ENCODE data around the gene SHROOM2.

Gene SHROOM2

GRCh38 chrX:9890681-9891091 is 104.5 kb downstream of the SHROOM2 start:
- no peak for DNase-seq (ENCODE audit: low read depth in 4 of 4, low spot score in 1 of 4)

DNA sequence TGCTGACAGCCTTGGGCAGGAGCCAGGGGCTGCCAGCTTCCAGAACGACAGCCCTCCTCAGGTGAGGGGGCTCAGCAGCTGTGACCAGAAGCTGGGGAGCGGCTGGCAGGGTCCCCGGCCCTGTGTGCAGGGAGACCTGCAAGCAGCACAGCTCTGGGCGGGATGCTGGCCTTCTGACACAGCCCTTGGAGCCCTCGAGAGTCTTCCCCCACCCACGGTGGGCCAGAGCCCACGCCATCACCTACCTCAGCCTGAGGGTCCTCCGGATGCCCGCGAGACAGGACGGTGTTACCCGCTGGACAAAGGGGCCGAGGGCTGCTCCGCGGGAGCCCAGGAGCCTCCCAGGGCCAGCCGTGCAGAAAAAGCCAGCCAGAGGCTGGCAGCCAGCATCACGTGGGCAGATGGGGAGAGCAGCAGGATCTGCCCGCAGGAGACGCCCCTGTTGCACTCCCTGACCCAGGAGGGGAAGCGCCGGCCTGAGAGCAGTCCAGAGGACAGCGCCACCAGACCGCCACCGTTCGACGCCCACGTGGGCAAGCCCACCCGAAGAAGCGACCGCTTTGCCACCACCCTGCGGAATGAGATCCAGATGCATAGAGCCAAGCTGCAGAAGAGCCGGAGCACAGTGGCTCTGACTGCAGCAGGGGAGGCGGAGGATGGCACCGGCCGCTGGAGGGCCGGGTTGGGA is 109.1 kb downstream of the SHROOM2 start:
- no peak for DNase-seq (ENCODE audit: low read depth in 4 of 4, low spot score in 1 of 4)

DNA sequence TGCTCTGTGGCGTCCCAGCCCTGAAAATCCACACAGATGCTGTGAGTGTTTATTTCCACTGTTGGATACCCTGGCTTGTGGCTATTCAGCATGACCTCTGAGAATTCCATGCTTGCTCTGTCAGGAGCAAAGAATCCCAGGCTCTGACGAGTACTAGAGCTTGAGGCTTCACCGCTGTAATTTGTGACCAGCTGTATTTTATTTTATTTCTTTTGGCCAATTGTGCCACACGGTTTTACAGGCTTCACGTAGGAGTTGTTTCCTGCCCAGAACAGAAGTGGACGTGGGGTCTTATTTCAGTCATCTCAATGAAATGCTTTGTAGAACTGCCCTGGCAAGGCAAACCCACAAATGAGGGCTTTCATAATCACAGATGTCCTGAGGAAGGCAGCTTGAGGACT is 111.5 kb downstream of the SHROOM2 start:
- no peak for DNase-seq (ENCODE audit: low read depth in 4 of 4, low spot score in 1 of 4)

- no peak for DNase-seq (ENCODE audit: low read depth in 4 of 4, low spot score in 1 of 4)
Measured at GRCh38 chrX:9899640-9900111, 113.4 kb downstream of the SHROOM2 start.

GRCh38 chrX:9902656-9903055 is 116.4 kb downstream of the SHROOM2 start:
- no peak for DNase-seq (ENCODE audit: low read depth in 4 of 4, low spot score in 1 of 4)

DNA sequence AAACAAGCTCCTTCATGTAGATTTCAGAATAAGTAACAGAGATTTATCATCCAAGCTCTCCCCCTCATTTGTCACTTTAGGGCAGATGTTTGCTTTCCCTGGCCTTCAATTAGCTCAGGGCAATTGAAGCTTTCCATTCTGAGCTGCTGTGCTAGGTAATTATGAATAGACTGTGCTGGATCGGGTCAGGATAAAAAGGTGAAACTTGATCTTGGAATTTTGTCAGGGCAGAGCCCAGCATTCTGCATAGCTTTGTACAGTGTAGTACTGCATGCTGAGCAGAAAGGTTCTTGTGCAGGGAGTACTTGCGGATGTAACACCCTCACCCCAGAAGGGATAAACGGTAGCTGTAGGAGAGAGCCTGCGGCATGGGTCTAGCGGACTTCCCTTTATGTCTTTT is 116.9 kb downstream of the SHROOM2 start:
- DNase-seq (ENCODE audit: low read depth in 4 of 4, low spot score in 1 of 4), result no peak

- DNase-seq (ENCODE audit: low read depth in 4 of 4, low spot score in 1 of 4), result no peak
Measured at GRCh38 chrX:9905288-9905687, 119.1 kb downstream of the SHROOM2 start.

DNA sequence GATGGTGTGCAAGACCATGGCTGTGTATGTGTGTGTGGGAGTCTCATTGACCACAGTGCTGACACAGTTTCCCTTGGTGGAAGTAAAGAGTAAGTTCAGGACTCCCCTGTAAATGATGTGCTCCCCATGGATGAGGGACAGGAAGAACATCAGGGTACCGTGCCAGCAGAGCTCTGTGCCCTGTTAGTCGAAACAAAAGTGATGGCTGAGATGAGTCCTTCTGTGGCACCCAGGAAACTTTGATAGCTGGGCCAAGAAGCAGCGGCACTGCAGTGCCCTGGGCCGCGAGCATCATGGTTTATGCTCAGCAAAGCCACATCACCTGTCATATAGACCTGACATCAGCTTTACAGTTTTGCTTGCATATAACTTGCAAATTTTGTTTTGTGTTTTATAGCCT is 119.5 kb downstream of the SHROOM2 start:
- no peak for DNase-seq (ENCODE audit: low read depth in 4 of 4, low spot score in 1 of 4)

- DNase-seq (ENCODE audit: low read depth in 4 of 4, low spot score in 1 of 4), result no peak
Measured at GRCh38 chrX:9906919-9907318, 120.7 kb downstream of the SHROOM2 start.

DNA sequence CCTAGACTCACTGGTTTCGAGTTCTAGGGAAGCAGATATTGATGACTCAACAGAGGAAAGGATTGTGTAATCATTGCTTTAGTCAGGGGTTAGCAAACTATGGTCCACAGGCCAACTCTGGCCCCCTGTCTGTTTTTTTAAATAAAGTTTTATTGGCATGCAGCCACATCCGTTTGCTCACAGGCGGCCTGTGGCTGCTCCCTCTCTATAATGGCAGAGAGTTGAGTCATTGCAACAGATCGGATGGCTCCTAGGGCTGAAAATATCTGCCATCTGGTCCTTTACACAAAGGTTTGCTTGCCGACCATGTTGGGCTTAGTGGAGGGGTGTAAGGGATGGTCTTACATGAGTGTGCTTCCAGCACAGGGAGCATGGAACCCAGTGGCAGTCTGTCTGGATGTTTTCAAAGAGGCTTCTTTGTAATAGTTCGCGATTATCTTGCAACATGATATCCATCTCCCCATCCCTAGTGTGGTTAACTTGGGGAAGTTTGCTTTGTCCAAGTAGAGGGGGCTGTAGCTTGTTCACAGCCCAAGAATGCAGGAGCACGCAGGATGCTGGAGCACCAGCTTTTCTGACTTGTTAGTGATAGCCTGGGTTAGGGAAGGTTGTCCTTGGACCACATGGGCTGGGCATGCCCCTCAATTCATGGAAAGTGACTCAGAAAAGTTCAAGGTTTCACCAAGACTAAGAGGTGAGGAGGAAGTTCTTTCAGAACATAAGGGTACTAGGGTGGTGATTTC is 121.6 kb downstream of the SHROOM2 start:
- DNase-seq (ENCODE audit: low read depth in 4 of 4, low spot score in 1 of 4), result no peak

DNA sequence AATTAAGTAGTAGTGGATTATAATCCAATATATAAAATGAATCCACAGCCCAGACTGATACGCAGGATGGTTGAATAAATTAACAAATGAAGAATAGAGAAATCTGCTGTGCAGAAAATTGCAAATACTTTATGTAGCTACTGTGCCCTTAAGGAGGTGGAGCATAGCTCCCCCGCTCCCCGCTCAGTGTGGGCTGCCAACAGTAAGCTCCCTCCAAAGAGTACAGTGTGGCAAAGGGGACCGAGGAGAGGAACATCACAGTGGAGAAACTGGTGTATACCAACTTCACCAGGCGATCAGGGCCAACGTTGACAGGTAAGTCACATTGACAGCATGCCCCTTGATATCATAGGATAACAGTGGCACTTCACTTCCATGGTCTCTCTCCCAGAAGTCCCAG is 123.0 kb downstream of the SHROOM2 start:
- DNase-seq (ENCODE audit: low read depth in 4 of 4, low spot score in 1 of 4), result no peak

GRCh38 chrX:9911487-9911886 is 125.3 kb downstream of the SHROOM2 start:
- no peak for DNase-seq (ENCODE audit: low read depth in 4 of 4, low spot score in 1 of 4)

GRCh38 chrX:9912351-9913145 is 126.3 kb downstream of the SHROOM2 start:
- no peak for DNase-seq (ENCODE audit: low read depth in 4 of 4, low spot score in 1 of 4)

- DNase-seq (ENCODE audit: low read depth in 4 of 4, low spot score in 1 of 4), result no peak
Measured at GRCh38 chrX:9913146-9913433, 126.9 kb downstream of the SHROOM2 start.

- DNase-seq (ENCODE audit: low read depth in 4 of 4, low spot score in 1 of 4), result no peak
Measured at GRCh38 chrX:9917861-9918260, 131.6 kb downstream of the SHROOM2 start.

- DNase-seq (ENCODE audit: low read depth in 4 of 4, low spot score in 1 of 4), result no peak
Measured at GRCh38 chrX:9919632-9920172, 133.5 kb downstream of the SHROOM2 start.

- no peak for DNase-seq (ENCODE audit: low read depth in 4 of 4, low spot score in 1 of 4)
Measured at GRCh38 chrX:9921407-9921806, 135.2 kb downstream of the SHROOM2 start.

GRCh38 chrX:9923357-9923756 is 137.1 kb downstream of the SHROOM2 start:
- DNase-seq (ENCODE audit: low read depth in 4 of 4, low spot score in 1 of 4), result no peak

GRCh38 chrX:9926002-9926401 is 139.8 kb downstream of the SHROOM2 start:
- DNase-seq (ENCODE audit: low read depth in 4 of 4, low spot score in 1 of 4), result no peak

GRCh38 chrX:9927698-9928482 is 141.7 kb downstream of the SHROOM2 start:
- no peak for DNase-seq (ENCODE audit: low read depth in 4 of 4, low spot score in 1 of 4)

DNA sequence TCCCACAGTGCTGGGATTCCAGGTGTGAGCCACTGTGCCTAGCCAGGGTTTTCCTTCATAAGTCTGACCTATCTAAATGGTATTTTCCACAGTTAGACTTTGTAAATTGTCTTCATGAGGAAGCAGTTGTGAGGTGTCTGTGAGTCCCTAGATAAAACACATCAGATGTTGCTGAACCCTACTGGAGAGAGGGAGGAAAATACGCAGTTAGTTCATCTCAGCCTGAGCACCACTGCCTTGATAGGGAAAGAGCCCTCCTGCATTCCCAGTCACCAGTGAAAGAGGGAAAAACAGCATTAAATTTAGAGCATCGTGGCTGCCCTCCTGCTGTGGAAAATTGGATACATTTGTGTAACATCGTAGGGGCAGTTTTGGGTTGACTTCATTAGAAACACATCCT is 149.2 kb downstream of the SHROOM2 start:
- no peak for DNase-seq (ENCODE audit: low read depth in 4 of 4, low spot score in 1 of 4)
